HEK293 (cell line): ENCODE data around the gene HOXB9.

ENCODE experiments used
- ATF2 ChIP-seq: fragments of 450-650 bp; formaldehyde crosslinking; IDR thresholded peaks from 2 replicates; pipeline ENCODE4 v1.5.1; 2016; ENCODE audit warnings: missing biosample characterization, missing genetic modification characterization, low read depth
- KLF16 ChIP-seq: fragments of 450-650 bp; formaldehyde crosslinking; IDR thresholded peaks from 2 replicates; pipeline ENCODE4 v1.5.1; 2017; ENCODE audit warnings: missing biosample characterization, missing genetic modification characterization
- MZF1 ChIP-seq: fragments of 450-650 bp; formaldehyde crosslinking; IDR thresholded peaks from 2 replicates; pipeline ENCODE4 v1.5.1; 2017; ENCODE audit warnings: missing biosample characterization, missing genetic modification characterization, borderline replicate concordance
- PRDM2 ChIP-seq: fragments of 450-650 bp; formaldehyde crosslinking; IDR thresholded peaks from 2 replicates; pipeline ENCODE4 v1.5.1; 2016; ENCODE audit warnings: missing biosample characterization, missing genetic modification characterization, borderline replicate concordance
- PRDM4 ChIP-seq: fragments of 450-650 bp; formaldehyde crosslinking; IDR thresholded peaks from 2 replicates; pipeline ENCODE4 v1.5.1; 2017; ENCODE audit warnings: missing biosample characterization, missing genetic modification characterization
- REPIN1 ChIP-seq: fragments of 450-650 bp; formaldehyde crosslinking; IDR thresholded peaks from 2 replicates; pipeline ENCODE4 v1.5.1; 2017; ENCODE audit warnings: missing biosample characterization, missing genetic modification characterization, low read depth
- SALL2 ChIP-seq: fragments of 450-650 bp; formaldehyde crosslinking; IDR thresholded peaks from 2 replicates; pipeline ENCODE4 v1.5.0; 2017; ENCODE audit warnings: missing biosample characterization, mild to moderate bottlenecking, missing genetic modification characterization, borderline replicate concordance
- ZBTB1 ChIP-seq: fragments of 450-650 bp; formaldehyde crosslinking; IDR thresholded peaks from 2 replicates; pipeline ENCODE4 v1.5.1; 2016; ENCODE audit warnings: missing biosample characterization, missing genetic modification characterization
- ZBTB10 ChIP-seq: fragments of 450-650 bp; formaldehyde crosslinking; IDR thresholded peaks from 2 replicates; pipeline ENCODE4 v1.5.1; 2016; ENCODE audit warnings: missing biosample characterization, missing genetic modification characterization
- ZBTB48 ChIP-seq: fragments of 450-650 bp; formaldehyde crosslinking; IDR thresholded peaks from 2 replicates; pipeline ENCODE4 v1.5.1; 2016; ENCODE audit warnings: missing biosample characterization, missing genetic modification characterization
- ZIC2 ChIP-seq: fragments of 450-650 bp; formaldehyde crosslinking; IDR thresholded peaks from 2 replicates; pipeline ENCODE4 v1.5.1; 2016; ENCODE audit warnings: missing biosample characterization, missing genetic modification characterization
- ZNF138 ChIP-seq: fragments of 450-650 bp; formaldehyde crosslinking; IDR thresholded peaks from 2 replicates; pipeline ENCODE4 v1.5.1; 2016; ENCODE audit warnings: missing biosample characterization, missing genetic modification characterization, borderline replicate concordance
- ZNF169 ChIP-seq: fragments of 450-650 bp; formaldehyde crosslinking; IDR thresholded peaks from 2 replicates; pipeline ENCODE4 v1.5.1; 2016; ENCODE audit warnings: missing biosample characterization, missing genetic modification characterization
- ZNF18 ChIP-seq: fragments of 450-650 bp; formaldehyde crosslinking; IDR thresholded peaks from 2 replicates; pipeline ENCODE4 v1.5.1; 2016; ENCODE audit warnings: missing biosample characterization, missing genetic modification characterization
- ZNF184 ChIP-seq: fragments of 450-650 bp; IDR thresholded peaks from 2 replicates; pipeline ENCODE4 v1.5.1; 2018; ENCODE audit warnings: missing biosample characterization, mild to moderate bottlenecking, missing genetic modification characterization
- ZNF2 ChIP-seq: fragments of 450-650 bp; formaldehyde crosslinking; IDR thresholded peaks from 2 replicates; pipeline ENCODE4 v1.5.1; 2016; ENCODE audit warnings: missing biosample characterization, missing genetic modification characterization
- ZNF211 ChIP-seq: fragments of 450-650 bp; formaldehyde crosslinking; IDR thresholded peaks from 2 replicates; pipeline ENCODE4 v1.5.1; 2016; ENCODE audit warnings: low read depth, missing biosample characterization, missing genetic modification characterization
- ZNF48 ChIP-seq: fragments of 450-650 bp; formaldehyde crosslinking; IDR thresholded peaks from 2 replicates; pipeline ENCODE4 v1.5.1; 2016; ENCODE audit warnings: missing biosample characterization, missing genetic modification characterization
- ZNF558 ChIP-seq: fragments of 450-650 bp; formaldehyde crosslinking; IDR thresholded peaks from 2 replicates; pipeline ENCODE4 v1.5.1; 2016; ENCODE audit warnings: missing biosample characterization, missing genetic modification characterization
- ZNF560 ChIP-seq: fragments of 450-650 bp; formaldehyde crosslinking; IDR thresholded peaks from 2 replicates; pipeline ENCODE4 v1.5.1; 2017; ENCODE audit warnings: missing biosample characterization, missing genetic modification characterization, borderline replicate concordance
- ZNF580 ChIP-seq: fragments of 450-650 bp; formaldehyde crosslinking; IDR thresholded peaks from 2 replicates; pipeline ENCODE4 v1.5.1; 2016; ENCODE audit warnings: missing biosample characterization, missing genetic modification characterization
- ZSCAN16 ChIP-seq: fragments of 450-650 bp; formaldehyde crosslinking; IDR thresholded peaks from 2 replicates; pipeline ENCODE4 v1.5.1; 2016; ENCODE audit warnings: missing biosample characterization, missing genetic modification characterization
- ZSCAN30 ChIP-seq: fragments of 450-650 bp; IDR thresholded peaks from 2 replicates; pipeline ENCODE4 v1.5.1; 2018; ENCODE audit warnings: missing biosample characterization, mild to moderate bottlenecking, missing genetic modification characterization, moderate library complexity
- ZXDB ChIP-seq: fragments of 450-650 bp; formaldehyde crosslinking; IDR thresholded peaks from 2 replicates; pipeline ENCODE4 v1.5.1; 2016; ENCODE audit warnings: missing biosample characterization, missing genetic modification characterization

HOXB9 gene

DNA sequence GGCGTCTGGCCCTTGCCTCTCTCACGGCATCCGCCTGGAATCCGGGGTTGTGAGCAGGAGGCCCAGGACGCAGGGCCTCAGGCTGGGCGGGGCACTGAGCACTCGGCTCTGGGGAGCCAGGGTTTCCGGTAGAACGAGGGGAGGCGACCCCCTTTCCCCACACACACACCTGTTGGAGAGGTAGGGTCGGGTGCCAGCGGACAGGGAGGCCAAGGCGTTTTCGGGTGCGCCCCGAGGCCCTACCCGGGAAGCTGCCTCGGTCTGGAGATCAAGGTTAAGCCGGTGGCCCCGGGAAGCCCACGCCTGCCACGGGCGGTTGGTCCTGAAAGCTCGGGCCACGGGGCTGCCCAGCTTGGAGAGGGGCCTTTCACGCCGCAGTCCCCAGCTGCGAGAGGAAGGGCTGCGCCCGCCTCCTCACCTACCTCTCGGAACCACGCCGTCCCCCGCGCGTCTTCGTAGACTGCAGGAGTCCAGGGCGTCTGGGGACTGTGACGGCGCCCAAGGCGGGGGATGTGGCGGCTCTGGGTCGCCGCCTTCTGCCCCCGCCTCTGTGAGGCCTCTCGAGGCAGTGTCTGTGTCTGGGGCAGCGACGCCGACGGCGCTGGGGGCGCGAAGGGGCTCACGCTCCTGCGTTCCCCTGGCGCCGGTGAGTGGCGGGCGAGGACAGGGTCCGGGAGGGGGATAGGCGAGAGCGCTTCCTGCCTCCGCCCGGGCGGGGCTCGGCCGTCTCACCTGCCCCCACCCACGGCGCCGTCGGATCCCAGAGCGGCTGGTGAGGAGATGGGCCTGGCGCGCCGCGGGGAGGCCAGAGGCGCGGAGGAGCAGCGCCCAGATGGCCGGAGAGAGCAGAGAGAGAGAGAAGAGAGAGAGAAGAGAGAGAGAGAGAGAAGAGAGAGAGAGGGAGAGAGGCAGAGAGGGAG, 20.3 kb upstream of the HOXB9 start (continued):
- TF ChIP-seq ZBTB1 (no peak), ZNF211 (tag by site-specific recombination) (no peak), ZIC2 (tag by site-specific recombination) (peak; percentile 80), ZNF2 (tag by site-specific recombination) (no peak), ATF2 (no peak), ZSCAN30 (tag by site-specific recombination) (0 out of 2 replicates have a peak, but pooled peaks have one; percentile 25), KLF16 (tag by site-specific recombination) (peak; percentile 77), SALL2 (tag by site-specific recombination) (no peak), ZSCAN16 (tag by site-specific recombination) (no peak), ZBTB48 (tag by site-specific recombination) (peak; percentile 61), PRDM2 (tag by site-specific recombination) (0 out of 2 replicates have a peak, but pooled peaks have one; percentile 23), ZNF558 (tag by site-specific recombination) (no peak), MZF1 (tag by site-specific recombination) (0 out of 2 replicates have a peak, but pooled peaks have one; percentile 22), ZBTB10 (tag by site-specific recombination) (peak; percentile 75), ZNF138 (tag by site-specific recombination) (no peak), ZNF580 (tag by site-specific recombination) (no peak), REPIN1 (tag by site-specific recombination) (no peak), PRDM4 (peak; percentile 15; the same call in 1 of the 2 replicates), ZXDB (peak; percentile 82), ZNF18 (tag by site-specific recombination) (no peak), ZNF184 (tag by site-specific recombination) (no peak), ZNF48 (tag by site-specific recombination) (no peak), ZNF560 (tag by site-specific recombination) (no peak), ZNF169 (tag by site-specific recombination) (no peak)
